HFF-Myc (cell line): ENCODE measurements around the gene GRID1.

Experiments
- DNase-seq: peaks from one replicate; pipeline ENCODE4 v3.0.0-alpha.2; 2011; ENCODE audit warnings: low read depth; ENCODE audit errors: extremely low read depth
- H3K4me3 ChIP-seq: replicated peaks from 2 replicates; pipeline ENCODE4 v1.5.1; 2011; ENCODE audit warnings: low read depth, mild to moderate bottlenecking, control low read depth, low read length
- CTCF ChIP-seq: IDR thresholded peaks from 2 replicates; pipeline ENCODE4 v1.5.1; 2012; ENCODE audit warnings: mild to moderate bottlenecking, low read depth, low read length, control low read depth; ENCODE audit errors: missing control alignments

Gene GRID1

DNA sequence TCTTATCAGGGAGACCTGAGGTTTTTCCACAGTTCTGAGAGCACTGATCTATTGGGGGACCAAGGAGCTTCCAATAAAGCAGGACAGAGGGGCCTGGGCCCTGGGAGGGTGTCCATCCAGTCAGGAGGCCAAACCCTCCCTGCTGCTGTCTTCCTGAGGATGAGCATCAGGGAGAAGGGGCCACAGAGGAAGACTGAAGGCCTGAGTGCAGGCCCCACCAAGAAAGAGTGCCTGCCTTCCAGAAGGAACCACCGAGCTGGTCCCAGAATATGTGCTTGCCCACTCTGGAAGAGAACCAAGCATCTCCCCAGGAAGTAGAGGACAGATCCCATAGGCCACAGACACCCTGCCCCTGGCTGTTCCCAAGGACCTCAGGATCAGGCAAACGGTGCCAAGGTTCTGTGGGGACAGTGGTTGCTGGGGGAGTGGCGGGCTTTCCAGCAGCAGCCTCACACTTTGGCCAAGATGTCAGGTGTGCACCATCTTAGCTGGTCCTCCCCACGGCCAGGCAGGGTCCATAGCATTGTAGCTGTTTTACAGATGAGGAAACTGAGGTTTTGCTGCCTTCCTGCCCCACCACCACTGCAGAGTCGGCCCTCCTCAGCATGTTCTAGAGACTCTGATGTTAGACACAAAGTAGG lies 199.4 kb downstream of the GRID1 start:
- H3K4me3 ChIP-seq, result no peak overlapping the region
- DNase-seq, result no peak
- no peak for TF ChIP-seq CTCF

- no peak for DNase-seq
- TF ChIP-seq CTCF, result no peak
Measured at GRCh38 chr10:86165666-86166065, 200.9 kb downstream of the GRID1 start.

GRCh38 chr10:86164960-86165630 lies 201.5 kb downstream of the GRID1 start:
- TF ChIP-seq CTCF, result no peak
- no peak for DNase-seq
- no peak overlapping the region for H3K4me3 ChIP-seq

More at GRCh38 chr10:86165666-86166065, 200.9 kb downstream of the GRID1 start:
- H3K4me3 ChIP-seq, result no peak overlapping the region

GRCh38 chr10:86164174-86164774 lies 202.3 kb downstream of the GRID1 start:
- DNase-seq, result no peak
- H3K4me3 ChIP-seq, result no peak overlapping the region
- TF ChIP-seq CTCF, result no peak

- TF ChIP-seq CTCF, result no peak
- H3K4me3 ChIP-seq, result no peak overlapping the region
- DNase-seq, result no peak
Measured at GRCh38 chr10:86163522-86164173, 202.9 kb downstream of the GRID1 start.

DNA sequence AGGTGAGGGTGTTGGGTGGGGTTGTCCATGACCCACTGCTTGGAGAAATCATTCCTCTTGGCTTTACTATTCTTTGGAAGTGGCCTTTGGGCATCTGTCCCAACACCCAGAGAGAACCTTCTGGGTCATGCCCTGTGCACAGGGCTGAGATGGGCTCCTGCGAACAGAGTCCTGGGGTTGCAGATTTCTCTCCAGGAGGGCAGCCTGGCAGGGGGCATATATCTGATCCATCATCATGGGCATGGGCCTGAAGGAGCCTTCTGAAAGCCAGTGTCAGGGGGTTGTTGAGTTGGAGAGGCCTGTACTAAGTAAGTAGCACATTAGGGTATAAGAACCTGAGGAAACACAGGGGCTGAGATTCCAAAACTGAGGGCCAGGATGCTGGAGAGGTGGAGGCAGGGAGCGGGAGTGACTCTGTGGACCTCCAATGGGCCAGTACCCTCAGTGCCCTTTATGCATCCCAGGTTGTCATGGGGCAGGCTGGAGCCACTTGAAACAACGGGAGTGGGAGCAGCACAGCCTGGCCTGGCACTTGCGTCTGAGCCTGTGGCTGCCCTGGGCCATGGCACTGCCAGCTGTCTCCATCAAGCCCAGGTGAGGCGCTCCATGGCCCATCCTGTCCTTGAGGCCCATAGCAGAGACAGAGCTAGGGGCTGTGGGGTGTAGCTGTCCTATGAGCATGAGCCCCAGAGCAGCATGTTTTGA lies 203.7 kb downstream of the GRID1 start:
- DNase-seq, result no peak
- no peak for TF ChIP-seq CTCF
- no peak overlapping the region for H3K4me3 ChIP-seq
